Body of pancreas (tissue), 4 donors: ENCODE data around the gene SKI. TPM values are rescaled to one million over a fixed set of nuclear protein-coding genes. Genes with fewer than 3 reads are reported as not detected.

ENCODE experiments used
- ATAC-seq: fragments of 150-250 bp; one replicate; pipeline ENCODE4 v1.9.1; 2016
- DNase-seq, 4 donors: peaks; one replicate each; pipeline ENCODE4 v3.0.0-alpha.2; 2019
- H3K27ac ChIP-seq, 4 donors: fragments of 200-600 bp; sonication (generic); 1 replicate in 3 of 4; 2 replicates in 1 of 4; pipeline versions ENCODE4 v1.5.1 to v1.6.1; 2016 to 2019; ENCODE audit warnings: mild to moderate bottlenecking in 1 of 4, mixed read lengths in 1 of 4, moderate library complexity in 1 of 4
- H3K27me3 ChIP-seq, 2 donors: fragments of 200-600 bp; sonication (generic); one replicate each; pipeline ENCODE4 v1.6.0; 2016; ENCODE audit warnings: mild to moderate bottlenecking in 1 of 2
- H3K36me3 ChIP-seq, 2 donors: fragments of 200-600 bp; sonication (generic); replicated peaks in 1 of 2; 2 replicates each; pipeline ENCODE4 v1.5.1; 2016; ENCODE audit warnings: low read depth in 2 of 2; ENCODE audit not compliant: insufficient read depth in 1 of 2
- H3K4me1 ChIP-seq: fragments of 200-600 bp; sonication (generic); one replicate; pipeline ENCODE4 v1.6.0; 2016
- H3K4me3 ChIP-seq, 2 donors: fragments of 200-600 bp; sonication (generic); 1 replicate in 1 of 2; 2 replicates in 1 of 2; pipeline ENCODE4 v1.5.1; 2016 to 2019
- H3K9me3 ChIP-seq, 3 donors: fragments of 200-600 bp; sonication (generic); 1 replicate in 2 of 3; 2 replicates in 1 of 3; pipeline ENCODE4 v1.5.1; 2016
- CTCF ChIP-seq, 7 experiments: fragments of 450-650 bp in 4 of 7; fragments of 200-600 bp in 3 of 7; sonication (generic) in 3 of 7; IDR thresholded peaks; one replicate each; pipeline ENCODE4 v1.5.1; 2016 to 2019; ENCODE audit warnings: antibody characterized with exemption in 7 of 7
- POLR2A ChIP-seq, 3 donors: fragments of 450-650 bp; IDR thresholded peaks; one replicate each; pipeline ENCODE4 v1.6.1; 2016; ENCODE audit warnings: antibody characterized with exemption in 3 of 3, mild to moderate bottlenecking in 2 of 3
- WGBS, 2 donors: methylation state at CpG; one replicate each; pipeline ENCODE4 v1.1.5; 2017; 5-methylcytosine and 5-hydroxymethylcytosine counted together
- intact Hi-C: fragments of 100-400 bp; cut with DNase I; formaldehyde crosslinking; loops from one replicate; pipeline ENCODE4 v1.15.1; 2023
- total RNA-seq, 2 donors: library from RNA; depleted of rRNA; stranded (reverse); fragments of >200 nt; gene quantifications; one replicate each; pipeline ENCODE4 v1.1.0, GENCODE V29; 2016

Gene SKI
- total RNA-seq, 2 donors from 2014 or later: 15.8 to 33.0 TPM

- H3K27me3 ChIP-seq: no peaks in the 10 kb centered on the region
- H3K4me3 ChIP-seq: no peak overlapping the region
- no peak for ATAC-seq
- intact Hi-C loops: no loop called here
- H3K27ac ChIP-seq: no peak overlapping the region
- peaks cover 4% of the 10 kb centered on the region for H3K4me1 ChIP-seq
- H3K36me3 ChIP-seq: no peaks in the 10 kb centered on the region
- WGBS, 2 donors: 75 to 88% methylated on average over 8 of the region's 8 CpGs
- TF ChIP-seq CTCF (IDR thresholded peaks at IDR 0.05) (no peak), POLR2A (IDR thresholded peaks at IDR 0.05) (no peak)
- H3K9me3 ChIP-seq: no peaks in the 10 kb centered on the region
- DNase-seq: no peak
These were observed 123.6 kb downstream of the SKI start for GRCh38 chr1:2351723-2352122.

- ATAC-seq (no peak), DNase-seq (no peak)
- Histone ChIP-seq H3K36me3 (no peaks in the 10 kb centered on the region), H3K27me3 (no peaks in the 10 kb centered on the region), H3K9me3 (no peaks in the 10 kb centered on the region), H3K4me1 (peaks cover 4% of the 10 kb centered on the region), H3K4me3 (no peak overlapping the region), H3K27ac (no peak overlapping the region)
- TF ChIP-seq CTCF (IDR thresholded peaks at IDR 0.05) (no peak), POLR2A (IDR thresholded peaks at IDR 0.05) (no peak)
- intact Hi-C loops: no loop called here
- WGBS, 2 donors: 69 to 87% methylated on average over 2 to 11 of the region's 11 CpGs
These were observed 124.3 kb downstream of the SKI start for GRCh38 chr1:2352341-2352896.

- no peaks in the 10 kb centered on the region for H3K9me3 ChIP-seq
- H3K4me3 ChIP-seq: no peak overlapping the region
- no peaks in the 10 kb centered on the region for H3K27me3 ChIP-seq
- intact Hi-C loops: no loop called here
- H3K36me3 ChIP-seq: no peaks in the 10 kb centered on the region
- TF ChIP-seq POLR2A (IDR thresholded peaks at IDR 0.05) (no peak), CTCF (IDR thresholded peaks at IDR 0.05) (no peak)
- 70 to 74% methylated on average over 13 to 21 of the region's 21 CpGs for whole genome bisulfite sequencing, 2 donors
- H3K27ac ChIP-seq: no peak overlapping the region
- H3K4me1 ChIP-seq: peaks cover 2% of the 10 kb centered on the region
- no peak for ATAC-seq
- DNase-seq: no peak
These were observed 124.9 kb downstream of the SKI start for GRCh38 chr1:2352897-2353550.

GRCh38 chr1:2353551-2354438 lies 125.7 kb downstream of the SKI start:
- intact Hi-C loops: no loop called here
- no peaks in the 10 kb centered on the region for H3K27me3 ChIP-seq
- DNase-seq: no peak
- H3K36me3 ChIP-seq: no peaks in the 10 kb centered on the region
- H3K27ac ChIP-seq: no peak overlapping the region
- no peak overlapping the region for H3K4me3 ChIP-seq
- TF ChIP-seq POLR2A (IDR thresholded peaks at IDR 0.05): no peak
- no peak for TF ChIP-seq CTCF (IDR thresholded peaks at IDR 0.05)
- no peaks in the 10 kb centered on the region for H3K4me1 ChIP-seq
- ATAC-seq: no peak
- H3K9me3 ChIP-seq: no peaks in the 10 kb centered on the region
- 78 to 83% methylated on average over 25 to 28 of the region's 28 CpGs for WGBS, 2 donors
